ENCODE data around the gene PRRC1. TPM values are rescaled to one million over a fixed set of nuclear protein-coding genes. Genes with fewer than 3 reads are reported as not detected.
A peak's percentile ranks its signal among the peaks of the same experiment; 100 is the strongest.
"Not testable (repeated sequence)": the region's sequence is repeated elsewhere in the genome, so short reads cannot be mapped to it uniquely, and the experiment has no call there.

PRRC1 gene
- total RNA-seq, 1 donor from 2014 or later: 50.8 TPM

GRCh38 chr5:127521138-127521770 lies 3.8 kb downstream of the PRRC1 start:
- no peak for ATAC-seq
- H3K27me3 ChIP-seq: no peaks in the 10 kb centered on the region
- no peak overlapping the region for H3K27ac ChIP-seq
- TF ChIP-seq CTCF (IDR thresholded peaks at IDR 0.05): no peak
- H3K36me3 ChIP-seq: peaks cover 35% of the 10 kb centered on the region
- H3K9me3 ChIP-seq: peaks cover 5% of the 10 kb centered on the region
- no peak overlapping the region for H3K4me3 ChIP-seq
- H3K4me1 ChIP-seq: peaks cover 13% of the 10 kb centered on the region
- no peak for DNase-seq
- intact Hi-C loops (cut with DNase I): no loop called here

GRCh38 chr5:127525181-127525580 lies 7.7 kb downstream of the PRRC1 start:
- ATAC-seq (no peak), DNase-seq (no peak)
- Histone ChIP-seq H3K27me3 (no peaks in the 10 kb centered on the region), H3K27ac (no peak overlapping the region), H3K4me3 (no peak overlapping the region), H3K9me3 (peaks cover 5% of the 10 kb centered on the region), H3K36me3 (peaks cover 71% of the 10 kb centered on the region), H3K4me1 (no peaks in the 10 kb centered on the region)
- TF ChIP-seq CTCF (IDR thresholded peaks at IDR 0.05): no peak
- intact Hi-C loops (cut with DNase I): no loop called here

- Histone ChIP-seq H3K9me3 (no peaks in the 10 kb centered on the region), H3K27me3 (no peaks in the 10 kb centered on the region), H3K4me3 (no peak overlapping the region), H3K27ac (no peak overlapping the region), H3K36me3 (peaks cover 94% of the 10 kb centered on the region), H3K4me1 (no peaks in the 10 kb centered on the region)
- TF ChIP-seq CTCF (IDR thresholded peaks at IDR 0.05): no peak
- ATAC-seq (no peak), DNase-seq (no peak)
- intact Hi-C loops (cut with DNase I): no loop called here
Measured at GRCh38 chr5:127529904-127530682, 12.7 kb downstream of the PRRC1 start.

- no peaks in the 10 kb centered on the region for H3K27me3 ChIP-seq
- TF ChIP-seq CTCF (IDR thresholded peaks at IDR 0.05): peak; percentile 40
- ATAC-seq (no peak), DNase-seq (no peak)
- H3K9me3 ChIP-seq: no peaks in the 10 kb centered on the region
- H3K4me1 ChIP-seq: no peaks in the 10 kb centered on the region
- peaks cover 86% of the 10 kb centered on the region for H3K36me3 ChIP-seq
- intact Hi-C loops (cut with DNase I): no loop called here
- no peak overlapping the region for H3K4me3 ChIP-seq
- no peak overlapping the region for H3K27ac ChIP-seq
Measured at GRCh38 chr5:127536687-127537086, 19.2 kb downstream of the PRRC1 start.

GRCh38 chr5:127540553-127540952 lies 23.1 kb downstream of the PRRC1 start:
- ATAC-seq; intact Hi-C loops (cut with DNase I); H3K27ac ChIP-seq; H3K4me3 ChIP-seq; H3K4me1 ChIP-seq; H3K27me3 ChIP-seq; H3K9me3 ChIP-seq; DNase-seq: not testable (repeated sequence)
- peaks cover 51% of the 10 kb centered on the region for H3K36me3 ChIP-seq

GRCh38 chr5:127545249-127545648 lies 27.8 kb downstream of the PRRC1 start:
- intact Hi-C loops (cut with DNase I); DNase-seq; H3K4me1 ChIP-seq; H3K9me3 ChIP-seq; H3K27ac ChIP-seq; H3K27me3 ChIP-seq; H3K4me3 ChIP-seq; ATAC-seq: not testable (repeated sequence)
- H3K36me3 ChIP-seq: peaks cover 28% of the 10 kb centered on the region

All from upper lobe of right lung (tissue), 1 donor.